Glutamatergic neuron (in vitro differentiated cells): ENCODE data around the gene SPACA5. TPM values are rescaled to one million over a fixed set of nuclear protein-coding genes. Genes with fewer than 3 reads are reported as not detected.

Experiments used
- DNase-seq: peaks from one replicate; pipeline ENCODE4 v3.0.0; 2022
- H3K27ac Mint-ChIP-seq: one replicate; pipeline ENCODE4 v1.8.0; 2020; ENCODE audit warnings: mild to moderate bottlenecking, mixed read lengths, inconsistent platforms; ENCODE audit not compliant: unreplicated experiment
- H3K27me3 Mint-ChIP-seq: one replicate; pipeline ENCODE4 v1.8.0; 2020; ENCODE audit warnings: mild to moderate bottlenecking, moderate library complexity, mixed read lengths, inconsistent platforms; ENCODE audit not compliant: unreplicated experiment
- H3K36me3 Mint-ChIP-seq: one replicate; pipeline ENCODE4 v1.8.0; 2020; ENCODE audit warnings: mild to moderate bottlenecking, mixed read lengths, inconsistent platforms; ENCODE audit not compliant: unreplicated experiment
- H3K4me1 Mint-ChIP-seq: one replicate; pipeline ENCODE4 v1.8.0; 2020; ENCODE audit warnings: mild to moderate bottlenecking, low read depth, mixed read lengths, inconsistent platforms; ENCODE audit not compliant: unreplicated experiment
- H3K4me3 Mint-ChIP-seq: one replicate; pipeline ENCODE4 v1.8.0; 2020; ENCODE audit warnings: mild to moderate bottlenecking, mixed read lengths, inconsistent platforms; ENCODE audit not compliant: unreplicated experiment
- H3K9me3 Mint-ChIP-seq: one replicate; pipeline ENCODE4 v1.8.0; 2020; ENCODE audit warnings: mild to moderate bottlenecking, moderate library complexity, mixed read lengths, inconsistent platforms; ENCODE audit not compliant: unreplicated experiment
- total RNA-seq: library from RNA; stranded (reverse); fragmentation: NEBNext Ultra II Directional; extraction: Animal tissue kit (Norgen Biotek cat#: 25700); gene quantifications from one replicate; pipeline ENCODE4 v1.2.1, GENCODE V29; 2021; ENCODE audit not compliant: unreplicated experiment
- TF ChIP-seq, protein P1 (sequence below): fragments of 200-600 bp; sonication (generic); IDR thresholded peaks from one replicate; pipeline ENCODE4 v1.5.0; 2021; ENCODE audit not compliant: partially characterized antibody, unreplicated experiment

SPACA5 gene
- total RNA-seq, 1 donor from 2014 or later = not detected

DNA sequence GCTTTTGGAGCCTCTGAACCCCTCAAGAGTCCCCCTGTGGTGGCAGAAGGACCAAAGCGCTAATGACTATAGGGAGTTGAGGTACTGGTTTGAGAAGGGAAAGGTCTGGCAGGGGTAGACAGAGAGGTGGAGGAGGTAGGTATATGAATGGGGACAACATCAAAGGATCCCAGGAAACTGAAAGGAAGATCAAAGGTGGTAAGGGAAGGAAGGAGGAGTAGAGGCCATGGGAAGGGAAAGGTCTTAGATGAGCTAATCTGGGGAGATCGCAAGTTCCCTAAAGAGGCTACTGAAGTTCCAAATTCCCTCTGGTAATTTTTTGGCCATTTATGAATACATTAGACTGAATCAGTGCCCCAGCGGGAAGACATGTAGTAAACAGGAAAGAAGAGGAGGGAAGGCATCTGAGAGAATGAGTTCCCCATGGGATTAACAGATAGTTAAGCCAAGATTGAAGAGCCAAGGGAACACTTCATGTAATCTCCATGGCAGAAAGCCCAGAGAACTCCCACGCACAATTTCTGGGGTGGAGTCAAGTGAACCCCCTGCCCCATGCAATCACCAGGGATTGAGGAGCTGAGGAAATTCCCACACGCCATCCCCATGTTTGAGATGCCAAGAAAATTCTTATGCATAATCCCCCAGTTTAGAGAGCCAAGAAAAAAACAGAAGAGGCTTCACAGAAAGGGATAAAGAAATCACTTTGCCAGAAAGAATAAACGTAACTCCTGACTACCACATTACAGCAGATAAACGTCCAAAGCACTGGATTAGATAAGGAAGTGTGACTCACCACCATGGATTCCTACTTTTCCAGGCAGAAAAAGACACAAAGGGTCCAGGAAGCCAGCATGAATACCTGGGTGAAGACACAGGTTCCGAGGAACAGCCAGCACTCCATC lies 38.9 kb downstream of the SPACA5 start:
- TF ChIP-seq, protein P1, sequence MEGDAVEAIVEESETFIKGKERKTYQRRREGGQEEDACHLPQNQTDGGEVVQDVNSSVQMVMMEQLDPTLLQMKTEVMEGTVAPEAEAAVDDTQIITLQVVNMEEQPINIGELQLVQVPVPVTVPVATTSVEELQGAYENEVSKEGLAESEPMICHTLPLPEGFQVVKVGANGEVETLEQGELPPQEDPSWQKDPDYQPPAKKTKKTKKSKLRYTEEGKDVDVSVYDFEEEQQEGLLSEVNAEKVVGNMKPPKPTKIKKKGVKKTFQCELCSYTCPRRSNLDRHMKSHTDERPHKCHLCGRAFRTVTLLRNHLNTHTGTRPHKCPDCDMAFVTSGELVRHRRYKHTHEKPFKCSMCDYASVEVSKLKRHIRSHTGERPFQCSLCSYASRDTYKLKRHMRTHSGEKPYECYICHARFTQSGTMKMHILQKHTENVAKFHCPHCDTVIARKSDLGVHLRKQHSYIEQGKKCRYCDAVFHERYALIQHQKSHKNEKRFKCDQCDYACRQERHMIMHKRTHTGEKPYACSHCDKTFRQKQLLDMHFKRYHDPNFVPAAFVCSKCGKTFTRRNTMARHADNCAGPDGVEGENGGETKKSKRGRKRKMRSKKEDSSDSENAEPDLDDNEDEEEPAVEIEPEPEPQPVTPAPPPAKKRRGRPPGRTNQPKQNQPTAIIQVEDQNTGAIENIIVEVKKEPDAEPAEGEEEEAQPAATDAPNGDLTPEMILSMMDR = no peak
- H3K4me3 Mint-ChIP-seq = no peak overlapping the region
- no peaks in the 10 kb centered on the region for H3K9me3 Mint-ChIP-seq
- H3K27ac Mint-ChIP-seq = no peak overlapping the region
- H3K27me3 Mint-ChIP-seq = peaks cover 2% of the 10 kb centered on the region
- DNase-seq = no peak
- no peaks in the 10 kb centered on the region for H3K36me3 Mint-ChIP-seq
- H3K4me1 Mint-ChIP-seq = peaks cover 2% of the 10 kb centered on the region

DNA sequence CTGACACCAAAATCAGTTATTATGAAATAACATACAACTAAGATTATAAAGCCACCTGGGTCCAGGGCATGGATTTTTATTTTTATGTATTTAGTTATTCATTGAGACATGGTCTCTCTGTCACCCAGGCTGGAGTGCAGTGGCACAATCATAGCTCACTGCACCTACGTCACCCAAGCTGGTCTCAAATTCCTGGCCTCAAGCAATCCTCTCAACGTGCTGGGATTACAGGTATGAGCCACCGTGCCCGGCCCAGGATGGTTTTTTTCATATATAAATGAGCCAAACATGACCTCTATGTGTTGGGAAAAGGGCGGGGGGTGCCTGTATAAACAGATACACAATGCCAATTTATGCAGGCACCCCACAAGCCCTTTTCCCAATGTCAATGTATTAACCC lies 40.1 kb downstream of the SPACA5 start:
- Mint-ChIP-seq H3K27me3 (peaks cover 2% of the 10 kb centered on the region), H3K36me3 (no peaks in the 10 kb centered on the region), H3K9me3 (no peaks in the 10 kb centered on the region), H3K27ac (no peak overlapping the region), H3K4me3 (no peak overlapping the region), H3K4me1 (peaks cover 2% of the 10 kb centered on the region)
- no peak for DNase-seq
- TF ChIP-seq, protein P1 = no peak

DNA sequence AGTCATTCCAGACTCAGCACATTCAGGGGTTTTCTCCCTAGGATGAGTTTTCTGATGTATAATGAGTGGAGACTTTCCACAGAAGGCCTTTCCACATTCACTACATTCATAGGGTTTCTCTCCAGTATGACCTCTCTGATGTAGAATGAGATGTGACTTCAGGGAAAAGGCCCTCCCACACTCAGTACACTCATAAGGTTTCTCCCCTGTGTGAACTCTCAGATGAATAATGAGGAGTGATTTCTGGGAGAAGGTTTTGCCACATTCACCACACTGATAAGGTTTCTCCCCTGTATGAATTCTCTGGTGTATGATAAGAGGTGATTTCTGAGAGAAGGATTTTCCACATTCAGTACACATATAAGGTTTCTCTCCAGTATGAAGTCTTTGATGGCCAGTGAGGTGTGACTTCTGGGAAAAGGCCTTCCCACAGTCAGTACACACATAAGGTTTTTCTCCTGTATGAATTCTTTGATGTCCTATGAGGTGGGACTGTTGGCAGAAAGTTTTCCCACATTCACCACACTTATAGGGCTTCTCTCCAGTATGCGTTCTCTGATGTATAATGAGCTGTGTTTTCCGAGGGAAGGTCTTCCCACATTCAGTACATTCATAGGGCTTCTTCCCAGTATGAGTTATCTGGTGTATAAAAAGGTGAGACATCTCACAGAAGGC lies 52.0 kb downstream of the SPACA5 start:
- H3K9me3 Mint-ChIP-seq = no peaks in the 10 kb centered on the region
- no peaks in the 10 kb centered on the region for H3K4me1 Mint-ChIP-seq
- H3K27ac Mint-ChIP-seq = no peak overlapping the region
- no peaks in the 10 kb centered on the region for H3K27me3 Mint-ChIP-seq
- H3K4me3 Mint-ChIP-seq = no peak overlapping the region
- peaks cover 30% of the 10 kb centered on the region for H3K36me3 Mint-ChIP-seq
- DNase-seq = no peak
- TF ChIP-seq, protein P1 = no peak

DNA sequence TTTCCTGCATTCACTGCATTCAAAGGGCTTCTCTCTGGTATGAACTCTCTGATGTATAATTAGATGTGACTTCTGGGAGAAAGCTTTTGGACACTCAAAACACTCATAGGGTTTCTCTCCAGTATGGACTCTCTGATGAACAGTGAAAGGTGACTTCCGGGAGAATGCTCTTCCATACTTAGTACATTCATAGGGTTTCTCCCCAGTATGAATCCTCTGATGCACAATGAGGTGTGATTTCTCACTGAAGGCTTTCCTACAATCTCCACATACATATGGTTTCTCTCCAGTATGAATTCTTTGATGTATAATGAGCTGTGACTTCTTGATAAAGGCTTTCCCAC lies 52.5 kb downstream of the SPACA5 start:
- H3K9me3 Mint-ChIP-seq = no peaks in the 10 kb centered on the region
- TF ChIP-seq, protein P1 = no peak
- no peak overlapping the region for H3K27ac Mint-ChIP-seq
- no peaks in the 10 kb centered on the region for H3K4me1 Mint-ChIP-seq
- H3K27me3 Mint-ChIP-seq = no peaks in the 10 kb centered on the region
- H3K36me3 Mint-ChIP-seq = peaks cover 30% of the 10 kb centered on the region
- DNase-seq = no peak
- H3K4me3 Mint-ChIP-seq = no peak overlapping the region

Other genes with a start within 250 kb of the SPACA5 start
- gene ZNF81, start 170.1 kb upstream of the SPACA5 start, total RNA-seq = 19.4 TPM
- 7.8 TPM for gene ZNF182, start 3.0 kb upstream of the SPACA5 start, total RNA-seq
- gene ZNF630, start 64.7 kb downstream of the SPACA5 start, total RNA-seq = 2.8 TPM
- not detected for gene SPACA5B, start 123.6 kb downstream of the SPACA5 start, total RNA-seq
- gene SSX5, start 189.8 kb downstream of the SPACA5 start, total RNA-seq = not detected
- gene SSX1, start 248.4 kb downstream of the SPACA5 start, total RNA-seq = not detected